ENCODE measurements around the gene COQ6.
A peak's percentile ranks its signal among the peaks of the same experiment; 100 is the strongest.
"Not testable (repeated sequence)": the region's sequence is repeated elsewhere in the genome, so short reads cannot be mapped to it uniquely, and the experiment has no call there.

Gene COQ6

GRCh38 chr14:73988656-73989055 is 38.6 kb downstream of the COQ6 start:
- DNase-seq, result not testable (repeated sequence)

GRCh38 chr14:73991092-73991491 is 41.0 kb downstream of the COQ6 start:
- no peak for DNase-seq

GRCh38 chr14:73994926-73995325 is 44.8 kb downstream of the COQ6 start:
- DNase-seq, result not testable (repeated sequence)

GRCh38 chr14:73995977-73996378 is 45.9 kb downstream of the COQ6 start:
- no peak for DNase-seq

GRCh38 chr14:73996731-73997107 is 46.6 kb downstream of the COQ6 start:
- DNase-seq, result no peak

GRCh38 chr14:73997108-73997943 is 47.2 kb downstream of the COQ6 start:
- DNase-seq, result no peak

GRCh38 chr14:73997944-73998447 is 47.9 kb downstream of the COQ6 start:
- DNase-seq, result peak; percentile 8 to 48

GRCh38 chr14:73998726-73999125 is 48.6 kb downstream of the COQ6 start:
- no peak for DNase-seq

GRCh38 chr14:74005664-74006063 is 55.6 kb downstream of the COQ6 start:
- DNase-seq, result not testable (repeated sequence)

GRCh38 chr14:74008843-74009499 is 58.9 kb downstream of the COQ6 start:
- no peak for DNase-seq

Measured in NCI-H2081 (cell line).